Left kidney (tissue), 8 donors: ENCODE data around the gene IRF6. TPM values are rescaled to one million over a fixed set of nuclear protein-coding genes. Genes with fewer than 3 reads are reported as not detected.

Source experiments
- DNase-seq: peaks from one replicate; pipeline ENCODE4 v3.0.0-alpha.2; 2013
- long read RNA-seq, 8 donors: transcript quantifications; one replicate each; lab custom pipeline, GENCODE V29; 2026
- polyA plus RNA-seq: library from polyadenylated mRNA; unstranded; fragments of 120-200 nt; gene quantifications from one replicate; pipeline ENCODE4 v1.2.1, GENCODE V29; 2013; ENCODE audit not compliant: insufficient read length

IRF6 gene
- 18.6 TPM for polyA plus RNA-seq
- long read RNA-seq, donor 1, full-length matches to known transcripts, result 6 of 6 reads
- long read RNA-seq, donor 1, partial matches to known transcripts, result 0 of 6 reads
- long read RNA-seq, donor 1, other reads (novel, unspliced or antisense), result 0 of 6 reads
- long read RNA-seq, donor 2, full-length matches to known transcripts, result 7 of 7 reads
- long read RNA-seq, donor 2, partial matches to known transcripts, result 0 of 7 reads
- long read RNA-seq, donor 2, other reads (novel, unspliced or antisense), result 0 of 7 reads
- long read RNA-seq, donor 3, full-length matches to known transcripts, result 6 of 6 reads
- long read RNA-seq, donor 3, partial matches to known transcripts, result 0 of 6 reads
- long read RNA-seq, donor 3, other reads (novel, unspliced or antisense), result 0 of 6 reads
- long read RNA-seq, donor 4, result 0 reads
- long read RNA-seq, donor 5, full-length matches to known transcripts, result 7 of 7 reads
- long read RNA-seq, donor 5, partial matches to known transcripts, result 0 of 7 reads
- long read RNA-seq, donor 5, other reads (novel, unspliced or antisense), result 0 of 7 reads
- long read RNA-seq, donor 6, full-length matches to known transcripts, result 4 of 4 reads
- long read RNA-seq, donor 6, partial matches to known transcripts, result 0 of 4 reads
- long read RNA-seq, donor 6, other reads (novel, unspliced or antisense), result 0 of 4 reads
- long read RNA-seq, donor 7, full-length matches to known transcripts, result 10 of 10 reads
- long read RNA-seq, donor 7, partial matches to known transcripts, result 0 of 10 reads
- long read RNA-seq, donor 7, other reads (novel, unspliced or antisense), result 0 of 10 reads
- long read RNA-seq, donor 8, full-length matches to known transcripts, result 1 of 1 reads
- long read RNA-seq, donor 8, partial matches to known transcripts, result 0 of 1 reads
- long read RNA-seq, donor 8, other reads (novel, unspliced or antisense), result 0 of 1 reads

DNA sequence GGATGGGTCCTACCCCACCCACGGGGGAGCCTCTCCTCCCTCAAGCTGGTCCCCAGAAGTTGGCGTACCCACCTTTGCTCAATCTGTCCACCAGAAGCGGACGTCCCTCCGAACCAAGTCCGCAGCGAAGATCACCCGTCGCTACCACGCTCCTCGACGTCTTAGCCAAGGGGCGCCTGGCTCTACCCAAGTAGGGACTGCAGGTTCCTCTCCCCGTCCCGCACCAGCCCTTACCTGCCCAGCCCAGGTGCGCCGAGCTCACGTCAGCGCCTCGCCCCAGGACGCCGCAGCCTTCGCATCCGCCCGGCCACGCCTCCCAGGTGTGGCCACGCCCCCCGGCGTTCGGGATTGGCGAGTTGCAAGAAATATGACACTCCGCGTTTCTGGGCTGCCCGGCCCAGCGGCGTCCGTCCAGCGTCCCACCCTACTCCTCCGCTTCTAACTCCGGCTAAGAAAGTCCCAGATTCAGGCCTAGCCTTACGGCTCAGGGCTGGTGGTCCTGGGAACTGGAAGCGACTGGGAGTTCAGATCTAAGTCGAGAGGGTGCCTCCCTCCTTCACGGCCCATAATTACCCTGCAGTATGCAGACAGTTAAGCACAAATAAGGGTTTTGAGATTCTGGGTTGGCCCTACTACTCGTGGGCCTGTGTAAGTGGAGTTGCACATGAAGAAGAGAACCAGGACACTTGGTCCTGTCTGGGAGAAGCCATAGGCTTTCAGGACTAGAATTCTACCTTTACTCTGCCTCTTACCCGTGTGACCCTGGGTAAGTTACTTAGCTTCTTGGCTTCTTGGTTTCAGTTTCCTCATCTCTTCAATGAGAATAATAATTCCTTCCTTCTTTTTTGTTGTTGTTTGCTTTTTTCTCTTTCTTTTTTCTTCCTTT is at the start of gene IRF6:
Gene IRF6 (minus strand): TSS at position 268 of the 886 bp plus-strand sequence. CDS start 4,729 bp downstream, outside the sequence.
- DNase-seq, result peak; percentile 83

DNA sequence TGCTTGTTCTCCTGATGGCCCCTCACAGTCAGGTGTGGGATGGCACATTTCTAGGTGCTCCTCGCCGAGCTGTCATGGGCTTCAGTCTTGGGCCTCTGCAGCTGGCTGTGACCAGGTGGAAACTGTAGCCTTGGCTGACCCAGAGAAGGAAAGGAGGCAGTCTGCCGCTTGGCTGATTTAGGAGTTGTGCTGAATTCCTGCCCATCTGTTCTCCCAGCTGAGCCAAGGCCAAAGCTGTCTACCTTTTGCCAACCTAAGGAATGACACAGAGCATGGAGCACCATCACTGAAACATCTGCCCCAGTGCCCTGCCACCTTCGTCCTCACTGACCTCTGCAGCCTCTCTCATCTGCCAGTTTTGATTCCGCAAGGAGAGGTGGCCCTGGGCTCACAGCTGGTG is 49.7 kb upstream of the IRF6 start:
- DNase-seq, result no peak

DNA sequence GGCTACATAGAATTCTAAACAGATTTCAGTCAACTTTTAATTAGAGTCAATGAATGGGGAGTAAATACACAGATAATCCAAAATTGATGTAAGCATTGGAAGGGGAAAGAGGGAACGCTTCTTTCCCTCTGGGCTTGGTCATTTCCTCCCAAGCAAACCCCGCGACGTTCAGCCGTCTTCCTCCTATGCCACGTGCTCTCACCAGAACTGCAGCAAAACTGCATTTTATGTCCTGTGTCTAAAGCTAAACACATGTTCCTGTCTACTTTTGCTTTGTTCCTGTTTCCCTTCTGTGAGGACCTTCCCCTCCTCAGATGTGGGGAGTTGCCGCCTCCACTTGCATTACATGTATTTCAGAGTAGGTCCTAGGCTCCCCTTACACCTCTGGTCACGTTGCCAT is 49.1 kb upstream of the IRF6 start:
- DNase-seq, result no peak

DNA sequence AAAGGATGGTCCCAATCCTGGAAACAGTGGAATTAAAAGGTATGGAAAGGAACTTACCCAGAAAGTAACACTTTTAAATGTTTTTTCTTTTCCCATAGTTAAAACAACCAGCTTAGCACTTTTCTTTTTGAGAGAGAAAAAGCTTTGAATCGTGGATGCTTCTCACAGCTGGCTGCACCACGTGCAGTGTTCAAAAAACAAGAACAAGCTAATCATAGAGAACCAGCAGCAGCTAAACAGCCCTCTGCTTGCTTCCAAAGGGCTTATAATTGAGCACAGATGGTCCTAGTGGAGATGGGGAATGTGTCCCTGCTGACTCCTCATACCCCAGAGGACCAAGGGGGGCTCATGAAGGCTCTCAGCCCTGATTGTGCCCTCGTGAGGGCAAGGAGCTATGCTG is 48.3 kb upstream of the IRF6 start:
- no peak for DNase-seq

DNA sequence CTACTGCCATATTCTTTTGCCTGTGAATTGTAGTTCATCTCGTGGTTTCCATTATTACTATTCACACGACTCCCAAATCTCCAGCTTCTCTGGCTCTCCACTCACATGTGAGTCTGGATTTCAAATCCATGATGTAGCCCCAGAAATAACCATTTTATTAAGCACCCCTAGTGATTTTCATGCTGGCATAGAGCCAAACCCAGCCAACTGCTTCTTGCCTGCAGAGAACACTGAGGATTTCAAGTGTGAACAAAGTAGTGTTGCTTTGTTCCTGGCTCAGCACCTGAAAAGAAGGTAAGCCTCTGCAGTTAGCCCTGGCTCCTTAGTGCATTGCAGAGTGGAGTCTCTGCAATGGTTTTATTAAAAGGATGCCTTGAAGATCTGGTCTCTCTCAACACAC is 47.7 kb upstream of the IRF6 start:
- no peak for DNase-seq

DNA sequence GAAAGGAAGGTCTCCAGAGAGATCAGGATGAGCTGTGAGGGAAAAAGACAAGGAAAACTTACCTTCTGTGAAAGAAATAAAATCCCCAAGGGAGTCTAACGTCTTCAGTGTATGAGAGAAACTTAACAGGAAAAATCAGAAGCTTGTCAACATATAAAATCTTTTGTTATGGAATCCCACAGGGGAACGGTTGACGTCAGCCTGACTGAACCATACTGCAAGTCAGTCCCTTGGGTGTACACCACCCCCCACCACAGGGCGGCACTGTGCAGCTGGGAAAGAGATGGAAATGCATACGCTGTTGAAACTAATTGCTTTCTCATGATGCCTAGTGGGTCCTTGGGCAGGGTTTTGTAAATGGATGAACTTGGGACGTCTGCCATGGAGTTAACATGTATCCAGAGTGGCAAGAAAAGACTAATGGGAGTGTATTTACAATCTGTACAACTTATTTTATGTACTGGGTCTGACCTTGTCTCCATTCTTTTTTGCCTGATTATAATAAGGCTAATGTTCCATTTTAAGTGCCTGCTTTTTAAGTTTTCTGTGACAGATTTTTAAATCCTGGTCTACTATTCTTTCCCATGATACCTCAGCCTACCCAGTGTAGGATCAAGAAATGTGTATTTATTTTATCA is 44.5 kb upstream of the IRF6 start:
- no peak for DNase-seq

DNA sequence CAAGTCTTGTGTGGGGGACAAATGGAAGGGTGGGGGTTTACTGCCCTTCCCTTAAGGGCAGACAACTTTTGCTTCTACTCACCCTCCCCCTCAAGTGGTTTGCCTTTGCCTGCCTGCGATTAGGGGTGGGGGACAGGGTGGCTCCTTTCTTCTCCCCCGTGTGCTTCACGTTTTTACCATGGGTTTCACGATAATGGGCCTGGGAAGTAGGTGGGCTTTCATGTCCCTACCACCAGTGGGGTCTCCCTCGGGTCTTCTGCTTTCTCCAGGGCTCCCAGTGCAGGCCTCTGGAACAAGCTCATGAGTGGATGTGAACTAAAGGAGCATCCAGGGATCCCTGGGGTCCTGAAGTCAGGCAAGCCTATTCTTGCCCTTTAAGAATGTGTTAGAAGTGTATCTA is 43.4 kb upstream of the IRF6 start:
- no peak for DNase-seq

DNA sequence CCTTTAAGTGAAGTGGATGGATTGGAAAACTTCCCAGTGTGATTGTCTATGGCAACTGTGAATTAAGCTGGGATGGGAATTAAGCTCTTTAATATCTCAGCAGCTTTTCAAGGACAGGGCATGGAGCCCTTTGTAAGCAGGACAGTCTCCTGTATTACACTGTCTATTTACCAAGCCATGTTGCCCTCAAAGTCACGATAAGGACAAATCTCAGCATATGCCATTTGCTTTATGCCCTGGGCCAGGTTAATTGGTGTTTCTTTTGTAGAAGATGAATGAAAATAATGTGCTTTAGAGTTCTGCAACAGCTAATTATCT is 39.4 kb upstream of the IRF6 start:
- no peak for DNase-seq

DNA sequence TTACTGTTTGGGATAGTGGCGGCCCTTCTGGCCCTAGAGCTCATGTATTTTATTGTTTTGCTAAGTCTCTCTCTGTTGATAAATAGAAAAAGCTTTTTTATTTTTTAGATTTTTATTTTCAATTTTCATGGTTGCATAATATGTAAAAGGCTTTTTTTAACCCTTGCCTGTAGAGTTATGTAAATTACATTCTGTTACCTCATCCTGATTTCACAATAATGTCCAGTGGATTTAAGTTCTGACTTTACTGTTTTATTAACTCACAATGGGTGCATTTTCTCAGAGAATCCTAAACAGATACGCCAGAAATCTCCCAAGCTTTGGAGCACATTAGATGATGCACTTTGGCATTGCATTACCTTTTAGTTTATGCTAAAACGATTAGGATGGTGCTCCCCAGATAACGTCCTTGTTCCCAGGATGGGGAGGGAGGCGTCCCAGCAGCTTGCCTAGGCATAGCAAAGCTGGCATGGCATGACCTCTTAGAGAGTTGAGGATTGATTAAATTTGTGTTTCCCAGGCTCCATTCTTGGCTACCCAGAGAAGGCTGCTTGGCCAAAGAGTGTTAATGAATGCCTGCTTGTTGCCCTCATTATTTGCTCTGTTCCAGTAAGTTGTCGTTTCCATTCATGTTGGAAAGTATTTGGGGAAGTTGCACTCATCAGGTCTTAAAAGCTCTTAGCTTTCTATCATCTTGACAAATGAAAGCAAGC is 38.9 kb upstream of the IRF6 start:
- DNase-seq, result no peak

DNA sequence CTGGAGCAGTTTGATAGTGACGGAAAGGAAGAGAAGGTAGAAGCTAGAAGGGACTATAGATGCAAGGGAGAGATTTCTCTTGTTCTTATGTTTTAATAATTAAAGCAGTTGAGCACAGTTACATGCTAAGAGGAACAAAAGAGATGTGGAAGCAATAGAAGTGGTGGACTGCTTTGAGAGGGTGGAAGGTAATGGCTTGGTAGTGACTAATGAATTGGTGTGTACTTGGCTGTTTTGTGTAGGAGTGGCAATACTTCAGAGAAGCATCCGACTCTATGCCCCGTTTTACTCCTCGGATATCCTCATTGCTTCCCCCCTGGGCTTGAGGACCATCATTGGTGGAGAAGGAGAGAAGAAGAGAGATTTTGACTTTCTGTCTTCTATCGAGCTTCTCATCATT is 34.7 kb upstream of the IRF6 start:
- no peak for DNase-seq

DNA sequence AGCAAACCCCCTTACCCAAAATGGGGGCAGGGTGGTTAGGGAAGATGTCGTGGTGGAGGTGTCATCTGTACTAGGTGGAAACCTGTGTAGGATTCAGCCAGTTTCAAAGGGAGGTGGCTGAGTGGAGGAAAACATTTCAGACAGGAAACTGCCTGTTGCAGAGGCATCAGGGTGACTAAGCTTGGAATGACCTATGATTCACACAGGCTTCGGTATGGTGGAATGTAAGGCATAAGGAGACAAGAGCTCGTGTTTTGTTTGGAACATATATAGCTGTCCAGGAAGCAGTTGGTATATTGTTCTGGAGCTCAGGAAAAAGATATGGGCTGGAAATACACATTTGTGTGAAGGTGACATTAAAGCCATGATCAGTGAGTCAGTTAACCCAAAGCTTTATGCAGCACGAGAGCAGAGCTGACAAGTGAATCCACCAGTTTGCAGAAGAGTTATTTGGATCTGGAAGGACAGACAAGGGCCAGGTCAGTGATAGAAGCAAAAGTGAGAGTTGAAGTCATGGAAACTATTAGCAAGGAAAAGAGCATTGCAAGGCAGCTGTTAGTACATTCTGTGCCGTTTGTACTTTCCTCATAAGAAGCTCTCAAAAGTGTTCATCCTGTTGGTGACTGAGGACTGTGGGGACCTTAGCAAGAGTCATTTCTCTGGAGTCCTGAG is 34.1 kb upstream of the IRF6 start:
- no peak for DNase-seq

DNA sequence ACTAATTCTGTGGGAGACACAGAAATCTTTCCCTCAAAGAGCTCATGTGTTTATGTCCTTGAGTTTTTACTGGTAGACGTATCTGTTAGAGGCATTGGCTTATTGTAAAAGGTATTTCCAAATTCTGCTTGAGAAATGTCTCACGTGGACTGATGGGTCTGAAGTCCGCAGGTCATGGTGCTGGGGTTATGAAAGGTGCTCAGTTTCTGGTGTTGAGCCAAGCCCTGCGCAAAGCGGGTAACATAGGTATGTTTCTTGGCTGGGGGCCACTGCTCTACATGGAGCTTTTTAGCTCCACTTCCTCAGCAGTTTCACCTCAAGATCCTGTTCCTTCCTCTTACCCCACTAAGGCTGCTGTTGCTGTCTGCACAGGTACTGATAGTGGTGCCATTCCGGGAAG is 32.6 kb upstream of the IRF6 start:
- DNase-seq, result no peak

DNA sequence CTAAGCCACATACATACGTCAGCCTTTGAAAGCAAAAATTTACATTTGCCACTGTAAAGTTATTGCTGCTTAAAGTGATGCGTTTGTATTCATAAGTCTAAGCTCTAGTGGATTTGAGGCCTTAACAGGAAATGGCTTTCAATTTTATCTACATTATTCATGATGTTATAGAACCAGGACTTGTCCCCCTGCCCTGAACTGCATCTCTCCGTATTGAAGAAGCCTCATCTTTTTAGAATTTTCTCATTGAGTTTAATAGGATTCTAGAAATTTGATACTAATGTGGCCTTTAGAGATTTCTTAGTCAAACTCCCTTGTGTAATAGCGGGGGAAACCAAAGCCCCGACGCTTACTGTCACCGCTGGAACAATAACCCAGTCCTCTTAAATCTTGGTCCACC is 31.7 kb upstream of the IRF6 start:
- DNase-seq, result no peak

DNA sequence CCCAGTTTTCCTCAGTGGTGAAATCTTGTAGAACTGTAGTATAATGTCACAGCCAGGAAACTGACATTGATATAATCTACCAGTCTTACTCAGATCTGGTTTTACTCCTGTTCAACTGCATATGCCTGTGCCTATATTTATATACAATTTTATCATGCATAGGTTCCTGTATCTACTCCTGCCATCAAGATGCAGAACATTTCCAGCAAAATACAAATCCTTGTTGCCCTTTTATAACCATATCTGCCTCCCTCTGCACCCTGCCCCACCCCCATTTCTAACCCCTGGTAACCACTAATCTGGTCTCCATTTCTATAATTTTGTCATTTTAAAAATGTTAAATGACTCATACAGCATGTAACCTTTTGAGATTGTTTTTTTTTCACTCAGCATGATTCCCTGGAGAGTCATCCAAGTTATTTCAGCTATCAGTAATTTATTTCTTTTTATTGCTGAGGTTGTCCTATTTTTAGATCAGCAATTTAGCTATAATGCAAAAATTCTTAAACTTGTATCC is 29.9 kb upstream of the IRF6 start:
- no peak for DNase-seq

DNA sequence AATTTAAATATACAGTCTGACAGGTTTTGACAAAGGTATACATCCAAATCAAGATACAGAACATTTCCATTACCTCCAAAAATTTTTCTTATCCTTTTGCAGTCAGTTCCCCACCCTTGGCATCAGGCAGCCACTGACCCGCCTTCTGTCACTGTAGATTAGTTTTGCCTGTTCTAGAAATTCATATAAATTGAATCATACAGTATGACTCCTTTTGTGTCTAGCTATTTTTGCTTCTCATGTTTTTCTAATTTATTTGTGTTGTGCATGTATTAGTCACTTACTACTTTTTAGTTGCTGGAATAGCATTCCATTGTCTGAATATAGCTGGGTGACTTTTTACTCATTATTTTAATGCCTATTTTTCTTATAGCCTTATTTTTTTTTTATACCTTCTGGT is 25.7 kb upstream of the IRF6 start:
- DNase-seq, result no peak

DNA sequence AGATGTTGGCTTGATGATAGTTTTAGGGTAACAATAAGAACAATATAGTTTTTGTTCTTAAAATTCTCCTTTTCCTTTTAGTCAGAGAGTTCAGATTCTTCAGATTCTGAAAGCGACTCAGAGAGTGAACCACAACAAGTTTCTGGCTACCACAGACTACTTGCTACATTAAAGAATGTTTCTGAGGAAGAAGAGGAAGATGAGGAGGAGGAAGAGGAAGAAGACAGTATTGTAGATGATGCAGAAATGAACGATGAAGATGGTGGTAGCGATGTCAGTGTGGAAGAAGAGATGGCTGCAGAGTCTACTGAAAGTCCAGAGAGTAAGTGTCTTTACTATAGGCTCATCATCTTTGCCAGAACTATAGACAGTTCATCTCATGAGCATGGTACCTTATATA is 24.8 kb upstream of the IRF6 start:
- DNase-seq, result no peak

DNA sequence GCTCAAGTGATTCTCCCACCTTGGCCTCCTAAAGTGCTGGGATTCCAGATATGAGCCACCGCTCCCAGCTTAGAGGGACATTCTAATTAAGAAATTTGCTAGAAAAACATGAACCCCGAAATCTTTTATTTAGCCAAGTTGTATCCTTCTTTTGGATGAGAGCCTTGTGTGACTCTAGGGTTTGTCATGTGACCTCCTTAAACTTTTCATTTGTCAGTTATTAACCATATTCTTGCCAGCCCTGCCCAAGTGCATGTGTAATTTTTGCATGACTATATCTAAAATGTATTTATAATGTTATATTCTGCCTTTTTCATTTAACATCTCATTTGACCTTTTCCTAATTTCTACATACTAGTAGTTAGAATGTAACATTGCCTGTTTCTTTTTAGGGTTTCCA is 23.8 kb upstream of the IRF6 start:
- DNase-seq, result no peak

DNA sequence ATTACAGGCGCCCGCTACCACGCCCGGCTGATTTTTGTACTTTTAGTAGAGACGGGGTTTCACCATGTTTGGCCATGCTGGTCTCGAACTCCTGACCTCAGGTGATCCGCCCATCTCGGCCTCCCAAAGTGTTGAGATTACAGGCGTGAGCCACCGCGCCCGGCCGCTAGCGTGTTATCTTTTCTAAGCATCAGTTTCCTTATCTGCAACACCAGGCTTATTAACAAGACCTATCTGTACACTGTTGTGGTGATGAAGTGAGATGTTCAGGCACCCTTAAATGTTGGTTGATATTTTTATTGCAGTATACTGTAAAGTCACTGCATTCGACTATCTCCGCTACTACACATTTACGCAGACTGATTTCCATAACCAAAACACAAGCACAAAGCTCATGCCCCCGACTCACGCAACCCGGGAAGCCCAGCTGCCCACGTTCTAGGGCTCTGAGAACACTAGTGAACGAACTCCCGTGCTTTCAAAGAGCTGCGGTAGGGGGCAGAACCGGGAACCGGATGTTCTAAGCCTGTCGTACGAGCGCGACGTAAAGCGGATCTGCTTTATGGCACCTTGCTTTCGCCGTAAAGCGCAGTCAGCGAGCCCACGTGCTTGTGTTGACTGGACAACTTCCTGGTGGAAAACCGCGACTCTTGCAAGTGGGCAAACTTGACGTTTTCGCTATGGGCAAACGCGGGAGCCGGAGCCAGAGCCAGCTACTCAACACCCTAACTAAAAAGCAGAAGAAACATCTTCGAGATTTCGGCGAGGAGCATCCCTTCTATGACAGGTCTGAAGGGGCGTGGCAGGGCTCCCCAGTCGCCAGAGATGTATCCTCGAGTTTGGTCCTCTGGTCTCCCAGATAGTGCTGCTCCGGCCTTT is 21.7 kb upstream of the IRF6 start, which contains the start of gene UTP25:
Gene UTP25 (plus strand): TSS at position 589 of the 879 bp plus-strand sequence. CDS start 92 bp downstream, at position 681.
- peak; percentile 96 for DNase-seq
